HEK293 (cell line): ENCODE measurements around the gene E4F1.

ENCODE experiments used
- MZF1 ChIP-seq: fragments of 450-650 bp; formaldehyde crosslinking; IDR thresholded peaks from 2 replicates; pipeline ENCODE4 v1.5.1; 2017; ENCODE audit warnings: missing biosample characterization, missing genetic modification characterization, borderline replicate concordance
- ZBTB10 ChIP-seq: fragments of 450-650 bp; formaldehyde crosslinking; IDR thresholded peaks from 2 replicates; pipeline ENCODE4 v1.5.1; 2016; ENCODE audit warnings: missing biosample characterization, missing genetic modification characterization
- ZNF174 ChIP-seq: fragments of 450-650 bp; formaldehyde crosslinking; IDR thresholded peaks from 2 replicates; pipeline ENCODE4 v1.5.0; 2017; ENCODE audit warnings: missing biosample characterization, mild to moderate bottlenecking, missing genetic modification characterization
- ZNF404 ChIP-seq: fragments of 450-650 bp; formaldehyde crosslinking; IDR thresholded peaks from 2 replicates; pipeline ENCODE4 v1.5.1; 2017; ENCODE audit warnings: missing biosample characterization, missing genetic modification characterization

GRCh38 chr16:2235234-2235651, 11.9 kb downstream of the E4F1 start:
- no peak for TF ChIP-seq ZBTB10 (tag by site-specific recombination)
- TF ChIP-seq ZNF174 = no peak
- no peak for TF ChIP-seq ZNF404 (tag by site-specific recombination)
- TF ChIP-seq MZF1 = no peak
